ENCODE data around the gene HIGD1C.

HIGD1C gene

DNA sequence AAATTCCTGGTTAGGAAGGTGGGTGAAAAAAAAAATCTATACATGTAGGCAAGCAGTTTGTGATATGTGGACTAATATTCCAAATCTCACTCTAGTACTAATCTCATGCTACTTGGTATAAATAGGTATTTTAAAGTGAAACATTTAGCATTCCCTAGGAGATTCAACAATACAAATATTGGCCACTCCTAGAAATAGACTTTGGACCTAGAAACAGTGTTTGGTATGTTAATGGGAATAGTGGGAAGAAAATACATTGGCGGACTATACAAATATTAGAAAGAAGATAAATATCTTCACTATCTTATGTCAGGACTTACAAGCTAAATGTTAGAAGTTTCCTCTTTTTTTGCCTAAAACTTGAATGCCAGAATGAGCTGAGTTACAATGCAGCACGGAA, 28.2 kb downstream of the HIGD1C start:
- H3K27ac ChIP-seq (ENCODE audit: insufficient read depth, low read length, poor library complexity, severe bottlenecking), result no peak overlapping the region
- no peak overlapping the region for H3K4me3 ChIP-seq (ENCODE audit: insufficient read depth, low read depth, low read length, poor library complexity, severe bottlenecking)

DNA sequence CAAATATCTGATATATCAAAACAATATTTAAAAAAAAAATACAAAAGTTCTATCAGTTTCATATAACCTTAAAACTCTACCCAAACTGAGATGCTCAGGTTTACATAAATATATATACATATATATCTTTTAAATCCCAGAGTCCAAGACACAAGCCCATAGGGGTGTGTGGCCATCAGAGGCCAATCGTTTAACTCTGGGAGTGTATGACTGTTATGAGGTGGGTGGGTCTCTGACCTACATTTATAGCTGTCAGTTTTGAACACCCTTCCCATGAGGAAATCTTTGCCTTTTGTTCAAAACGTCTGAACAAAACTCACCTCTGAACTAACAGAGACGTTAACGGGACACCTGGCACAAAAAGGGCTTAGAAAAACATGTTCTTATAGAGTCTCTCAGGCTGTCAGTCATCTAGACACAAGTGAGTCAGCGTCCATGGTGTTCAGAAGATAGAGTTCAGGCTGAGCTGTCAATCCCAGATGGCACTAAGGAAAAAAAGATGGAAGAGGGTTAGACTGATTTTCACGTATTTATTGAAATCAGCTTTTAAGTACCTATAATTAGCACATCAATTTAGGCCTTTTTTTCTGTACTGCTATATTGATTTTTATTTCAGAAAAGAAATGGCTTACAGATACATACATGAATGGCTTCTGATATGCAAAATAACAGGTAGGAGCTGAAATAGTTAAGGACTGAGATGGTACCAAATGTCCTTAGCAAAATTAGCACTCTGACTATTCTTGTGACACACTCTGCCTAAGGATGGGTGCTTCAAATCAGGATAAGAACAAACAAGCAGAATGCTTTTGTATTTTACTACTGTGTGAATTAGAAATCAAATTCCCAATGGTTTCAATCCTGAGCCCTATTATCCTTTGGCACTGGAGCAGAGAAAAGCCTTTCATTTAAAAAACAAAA, 29.2 kb downstream of the HIGD1C start:
- no peaks in the 10 kb centered on the region for H3K9me3 ChIP-seq (ENCODE audit: control insufficient read depth, low read length)
- no peaks in the 10 kb centered on the region for H3K4me1 ChIP-seq (ENCODE audit: control insufficient read depth, insufficient read depth, low read length, poor library complexity, severe bottlenecking)
- H3K4me3 ChIP-seq (ENCODE audit: insufficient read depth, low read depth, low read length, poor library complexity, severe bottlenecking), result no peak overlapping the region
- no peaks in the 10 kb centered on the region for H3K27me3 ChIP-seq (replicated peaks; ENCODE audit: control insufficient read depth, insufficient read depth, low read length, poor library complexity, severe bottlenecking)
- H3K27ac ChIP-seq (ENCODE audit: insufficient read depth, low read length, poor library complexity, severe bottlenecking), result no peak overlapping the region
- no peaks in the 10 kb centered on the region for H3K36me3 ChIP-seq (ENCODE audit: control insufficient read depth, insufficient read depth, low read length)
- DNase-seq, result no peak

More for the DNA sequence above, 28.2 kb downstream of the HIGD1C start:
- H3K9me3 ChIP-seq (ENCODE audit: control insufficient read depth, low read length), result no peaks in the 10 kb centered on the region
- no peaks in the 10 kb centered on the region for H3K4me1 ChIP-seq (ENCODE audit: control insufficient read depth, insufficient read depth, low read length, poor library complexity, severe bottlenecking)
- DNase-seq, result no peak
- no peaks in the 10 kb centered on the region for H3K36me3 ChIP-seq (ENCODE audit: control insufficient read depth, insufficient read depth, low read length)
- H3K27me3 ChIP-seq (replicated peaks; ENCODE audit: control insufficient read depth, insufficient read depth, low read length, poor library complexity, severe bottlenecking), result no peaks in the 10 kb centered on the region

DNA sequence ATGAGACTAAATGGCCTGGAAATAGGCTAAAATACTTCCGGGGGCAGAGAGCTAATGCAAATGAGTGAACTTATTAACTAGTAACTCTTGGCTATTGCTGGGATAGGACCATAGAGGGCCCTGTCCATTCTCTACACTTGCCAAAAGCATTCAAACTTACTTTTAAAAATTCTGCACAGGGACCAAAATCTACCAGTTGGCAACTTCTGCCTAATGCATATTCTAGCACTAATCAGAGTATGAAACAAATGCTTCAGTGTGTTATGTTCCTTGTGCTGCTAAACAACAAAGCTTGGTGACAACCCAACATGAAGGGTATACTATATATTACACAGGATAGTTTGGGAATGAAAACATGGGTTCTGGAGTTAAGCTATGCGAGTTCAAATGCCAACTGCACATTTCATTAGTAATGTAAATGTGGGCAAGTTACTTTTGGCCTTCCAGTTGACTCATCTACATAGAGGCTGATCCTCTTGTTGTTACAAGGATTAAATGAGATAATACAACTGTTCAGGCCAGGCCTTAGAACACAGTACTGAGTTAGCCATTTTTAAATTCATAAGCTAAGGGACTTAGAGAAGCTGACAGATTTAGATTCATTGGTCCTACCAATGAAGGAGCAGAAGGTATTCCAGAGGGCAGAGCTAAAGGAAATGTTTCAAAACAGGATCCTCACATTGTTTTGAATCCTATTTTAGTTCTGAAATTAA, 32.4 kb downstream of the HIGD1C start:
- H3K4me1 ChIP-seq (ENCODE audit: control insufficient read depth, insufficient read depth, low read length, poor library complexity, severe bottlenecking), result no peaks in the 10 kb centered on the region
- DNase-seq, result no peak
- H3K36me3 ChIP-seq (ENCODE audit: control insufficient read depth, insufficient read depth, low read length), result peaks cover 9% of the 10 kb centered on the region
- H3K27ac ChIP-seq (ENCODE audit: insufficient read depth, low read length, poor library complexity, severe bottlenecking), result no peak overlapping the region
- no peaks in the 10 kb centered on the region for H3K27me3 ChIP-seq (replicated peaks; ENCODE audit: control insufficient read depth, insufficient read depth, low read length, poor library complexity, severe bottlenecking)
- no peak overlapping the region for H3K4me3 ChIP-seq (ENCODE audit: insufficient read depth, low read depth, low read length, poor library complexity, severe bottlenecking)
- no peaks in the 10 kb centered on the region for H3K9me3 ChIP-seq (ENCODE audit: control insufficient read depth, low read length)

DNA sequence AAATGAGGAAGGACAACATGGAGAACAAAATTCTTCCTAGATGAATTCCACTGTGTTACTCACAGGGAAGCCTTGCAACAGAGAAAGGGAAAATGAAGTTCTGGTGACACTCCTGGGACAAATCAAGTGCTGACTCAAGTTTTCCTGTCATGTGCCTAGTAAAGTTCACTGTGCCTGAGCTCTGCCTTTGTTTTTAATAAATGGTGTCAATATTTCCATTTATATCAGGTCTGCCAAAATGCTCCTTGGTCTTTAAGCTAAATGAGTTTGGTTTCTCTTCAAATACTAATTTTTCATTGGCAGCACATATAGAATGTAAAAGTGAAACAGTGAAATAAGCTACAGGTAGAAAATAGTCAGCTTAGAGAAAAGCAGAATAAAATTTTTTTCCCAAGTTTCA, 33.0 kb downstream of the HIGD1C start:
- Histone ChIP-seq H3K27me3 (replicated peaks; ENCODE audit: control insufficient read depth, insufficient read depth, low read length, poor library complexity, severe bottlenecking) (no peaks in the 10 kb centered on the region), H3K27ac (ENCODE audit: insufficient read depth, low read length, poor library complexity, severe bottlenecking) (no peak overlapping the region), H3K9me3 (ENCODE audit: control insufficient read depth, low read length) (no peaks in the 10 kb centered on the region), H3K4me3 (ENCODE audit: insufficient read depth, low read depth, low read length, poor library complexity, severe bottlenecking) (no peak overlapping the region), H3K4me1 (ENCODE audit: control insufficient read depth, insufficient read depth, low read length, poor library complexity, severe bottlenecking) (no peaks in the 10 kb centered on the region), H3K36me3 (ENCODE audit: control insufficient read depth, insufficient read depth, low read length) (peaks cover 12% of the 10 kb centered on the region)
- DNase-seq, result no peak

DNA sequence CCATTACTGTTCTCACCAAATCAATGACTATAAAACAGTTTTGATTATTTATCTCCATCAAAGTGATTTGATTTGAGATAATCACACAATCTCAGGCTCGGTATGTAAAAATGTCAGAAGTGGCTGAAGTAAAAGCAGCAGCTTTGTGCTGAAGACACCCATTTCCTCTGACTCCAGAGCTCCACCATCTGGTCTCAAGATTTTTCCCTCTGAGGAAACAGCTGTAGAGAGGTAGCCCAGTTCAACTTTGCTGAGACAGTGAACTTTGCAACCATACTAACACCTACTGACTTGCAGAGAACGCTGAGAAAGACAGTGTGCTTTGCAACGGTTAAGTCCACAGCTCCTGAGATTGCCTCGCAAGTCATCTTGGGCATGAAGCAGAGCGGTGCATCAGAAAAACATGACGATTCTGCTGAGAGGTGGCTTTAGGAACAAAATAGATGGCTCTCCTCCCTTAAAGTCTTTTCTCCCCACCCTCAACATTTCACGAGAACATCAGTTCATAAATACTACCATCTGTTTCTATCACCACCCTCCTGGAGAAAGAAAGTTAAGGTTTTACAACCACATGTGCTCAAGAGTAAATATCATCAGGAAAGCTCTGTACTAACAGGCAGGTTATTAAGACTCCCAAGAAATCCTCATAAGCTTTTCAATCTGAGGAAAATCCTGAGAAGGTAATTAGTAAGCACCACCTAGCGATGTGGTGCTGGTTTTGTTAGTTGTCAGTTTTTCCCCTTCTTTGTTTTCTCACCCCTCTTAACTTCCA, 34.8 kb downstream of the HIGD1C start:
- Histone ChIP-seq H3K4me1 (ENCODE audit: control insufficient read depth, insufficient read depth, low read length, poor library complexity, severe bottlenecking) (no peaks in the 10 kb centered on the region), H3K36me3 (ENCODE audit: control insufficient read depth, insufficient read depth, low read length) (peaks cover 30% of the 10 kb centered on the region), H3K27me3 (replicated peaks; ENCODE audit: control insufficient read depth, insufficient read depth, low read length, poor library complexity, severe bottlenecking) (no peaks in the 10 kb centered on the region), H3K27ac (ENCODE audit: insufficient read depth, low read length, poor library complexity, severe bottlenecking) (no peak overlapping the region), H3K4me3 (ENCODE audit: insufficient read depth, low read depth, low read length, poor library complexity, severe bottlenecking) (no peak overlapping the region), H3K9me3 (ENCODE audit: control insufficient read depth, low read length) (no peaks in the 10 kb centered on the region)
- no peak for DNase-seq

DNA sequence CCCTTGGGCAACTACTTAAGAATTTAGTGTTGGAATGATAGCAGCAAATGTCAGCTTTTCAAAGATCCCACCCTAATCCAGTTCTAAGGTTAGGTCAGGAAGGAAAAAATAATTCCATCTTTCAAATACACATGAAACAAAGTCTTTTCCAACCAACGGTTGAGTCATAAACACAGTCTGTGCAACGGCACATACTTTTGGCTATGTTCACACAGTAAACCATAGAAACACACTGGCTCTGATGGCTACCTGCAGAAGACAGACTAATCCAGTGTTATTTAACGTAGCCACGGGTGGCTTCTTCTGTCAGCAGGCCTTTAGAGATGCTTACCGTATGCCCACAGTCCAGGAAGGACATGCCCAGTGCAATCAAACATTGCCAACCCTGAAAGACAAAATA, 35.7 kb downstream of the HIGD1C start:
- Histone ChIP-seq H3K36me3 (ENCODE audit: control insufficient read depth, insufficient read depth, low read length) (peaks cover 38% of the 10 kb centered on the region), H3K27me3 (replicated peaks; ENCODE audit: control insufficient read depth, insufficient read depth, low read length, poor library complexity, severe bottlenecking) (no peaks in the 10 kb centered on the region), H3K4me1 (ENCODE audit: control insufficient read depth, insufficient read depth, low read length, poor library complexity, severe bottlenecking) (no peaks in the 10 kb centered on the region), H3K4me3 (ENCODE audit: insufficient read depth, low read depth, low read length, poor library complexity, severe bottlenecking) (no peak overlapping the region), H3K9me3 (ENCODE audit: control insufficient read depth, low read length) (no peaks in the 10 kb centered on the region), H3K27ac (ENCODE audit: insufficient read depth, low read length, poor library complexity, severe bottlenecking) (no peak overlapping the region)
- no peak for DNase-seq

DNA sequence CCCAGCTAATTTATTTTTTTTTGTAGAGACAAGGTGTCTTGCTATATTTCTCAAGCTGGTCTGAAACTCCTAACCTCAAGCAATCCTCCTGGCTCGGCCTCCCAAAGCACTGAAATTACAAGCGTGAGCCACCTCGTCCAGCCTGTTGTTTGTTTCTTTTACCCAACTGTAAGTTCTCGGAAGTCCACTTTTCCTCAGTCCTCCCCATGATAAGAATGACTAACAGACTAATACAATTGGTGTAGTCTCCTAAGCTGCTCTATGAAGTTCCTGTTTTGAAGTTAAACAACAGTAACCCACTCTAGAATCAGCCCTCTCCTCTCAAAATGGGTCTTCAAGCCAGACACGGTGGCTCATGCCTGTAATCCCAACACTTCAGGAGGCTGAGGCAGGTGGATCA, 36.5 kb downstream of the HIGD1C start:
- no peaks in the 10 kb centered on the region for H3K27me3 ChIP-seq (replicated peaks; ENCODE audit: control insufficient read depth, insufficient read depth, low read length, poor library complexity, severe bottlenecking)
- H3K36me3 ChIP-seq (ENCODE audit: control insufficient read depth, insufficient read depth, low read length), result peaks cover 41% of the 10 kb centered on the region
- H3K4me3 ChIP-seq (ENCODE audit: insufficient read depth, low read depth, low read length, poor library complexity, severe bottlenecking), result no peak overlapping the region
- no peaks in the 10 kb centered on the region for H3K9me3 ChIP-seq (ENCODE audit: control insufficient read depth, low read length)
- no peak overlapping the region for H3K27ac ChIP-seq (ENCODE audit: insufficient read depth, low read length, poor library complexity, severe bottlenecking)
- no peak for DNase-seq
- H3K4me1 ChIP-seq (ENCODE audit: control insufficient read depth, insufficient read depth, low read length, poor library complexity, severe bottlenecking), result no peaks in the 10 kb centered on the region

DNA sequence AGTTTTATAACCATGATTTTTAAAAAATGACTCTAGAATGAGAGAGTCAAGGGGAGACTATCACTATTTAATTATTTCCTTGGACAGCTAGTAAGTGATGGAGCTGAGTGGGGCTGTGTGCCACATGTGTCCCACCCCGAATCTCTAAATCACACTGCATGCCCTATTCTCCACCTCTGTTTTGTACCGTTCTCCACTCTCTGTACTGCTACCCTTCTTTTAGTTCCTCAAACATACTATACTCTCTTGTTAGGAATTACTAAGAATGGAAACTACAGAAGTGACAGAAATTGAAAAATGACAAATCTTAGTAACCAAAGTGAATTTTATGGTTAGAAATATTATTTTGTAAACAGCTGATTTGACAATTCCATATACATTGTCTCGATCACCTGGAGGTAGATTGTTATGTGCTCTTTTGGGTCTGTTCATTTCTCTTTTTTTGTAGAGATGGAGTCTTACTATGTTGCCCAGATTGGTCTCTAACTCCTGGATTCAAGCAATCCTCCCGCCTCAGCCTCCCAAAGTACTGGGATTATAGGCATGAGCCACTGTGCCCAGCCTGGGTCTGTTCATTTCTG, 37.9 kb downstream of the HIGD1C start:
- Histone ChIP-seq H3K4me3 (ENCODE audit: insufficient read depth, low read depth, low read length, poor library complexity, severe bottlenecking) (no peak overlapping the region), H3K36me3 (ENCODE audit: control insufficient read depth, insufficient read depth, low read length) (peaks cover 51% of the 10 kb centered on the region), H3K4me1 (ENCODE audit: control insufficient read depth, insufficient read depth, low read length, poor library complexity, severe bottlenecking) (no peaks in the 10 kb centered on the region), H3K27ac (ENCODE audit: insufficient read depth, low read length, poor library complexity, severe bottlenecking) (no peak overlapping the region), H3K9me3 (ENCODE audit: control insufficient read depth, low read length) (no peaks in the 10 kb centered on the region), H3K27me3 (replicated peaks; ENCODE audit: control insufficient read depth, insufficient read depth, low read length, poor library complexity, severe bottlenecking) (no peaks in the 10 kb centered on the region)
- DNase-seq, result no peak

DNA sequence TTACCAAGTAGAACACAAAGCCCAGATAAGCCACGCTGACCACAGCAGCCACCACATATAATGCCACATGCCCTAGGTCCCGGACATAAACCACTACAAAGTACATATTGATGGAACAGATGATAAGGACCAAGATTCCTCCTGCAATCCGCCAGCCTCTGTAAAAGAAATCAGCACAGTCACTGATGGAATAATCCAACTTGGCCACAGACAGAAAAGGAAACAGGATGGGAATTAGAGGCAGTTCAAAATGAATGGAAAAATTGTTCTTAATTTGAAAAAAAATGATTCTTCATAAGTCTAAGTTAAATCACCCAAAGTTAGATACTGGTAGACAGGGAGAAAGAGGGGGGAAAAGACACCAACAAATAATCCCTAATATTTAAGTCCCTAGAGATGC, 38.4 kb downstream of the HIGD1C start:
- H3K4me3 ChIP-seq (ENCODE audit: insufficient read depth, low read depth, low read length, poor library complexity, severe bottlenecking), result no peak overlapping the region

More for the DNA sequence above, 38.4 kb downstream of the HIGD1C start:
- Histone ChIP-seq H3K27me3 (replicated peaks; ENCODE audit: control insufficient read depth, insufficient read depth, low read length, poor library complexity, severe bottlenecking) (no peaks in the 10 kb centered on the region), H3K4me1 (ENCODE audit: control insufficient read depth, insufficient read depth, low read length, poor library complexity, severe bottlenecking) (no peaks in the 10 kb centered on the region), H3K27ac (ENCODE audit: insufficient read depth, low read length, poor library complexity, severe bottlenecking) (no peak overlapping the region), H3K9me3 (ENCODE audit: control insufficient read depth, low read length) (no peaks in the 10 kb centered on the region), H3K36me3 (ENCODE audit: control insufficient read depth, insufficient read depth, low read length) (peaks cover 57% of the 10 kb centered on the region)
- DNase-seq, result no peak
